ENCODE data around the gene CD72.
A peak's percentile ranks its signal among the peaks of the same experiment; 100 is the strongest.
"Not testable (repeated sequence)": the region's sequence is repeated elsewhere in the genome, so short reads cannot be mapped to it uniquely, and the experiment has no call there.

CD72 gene

DNA sequence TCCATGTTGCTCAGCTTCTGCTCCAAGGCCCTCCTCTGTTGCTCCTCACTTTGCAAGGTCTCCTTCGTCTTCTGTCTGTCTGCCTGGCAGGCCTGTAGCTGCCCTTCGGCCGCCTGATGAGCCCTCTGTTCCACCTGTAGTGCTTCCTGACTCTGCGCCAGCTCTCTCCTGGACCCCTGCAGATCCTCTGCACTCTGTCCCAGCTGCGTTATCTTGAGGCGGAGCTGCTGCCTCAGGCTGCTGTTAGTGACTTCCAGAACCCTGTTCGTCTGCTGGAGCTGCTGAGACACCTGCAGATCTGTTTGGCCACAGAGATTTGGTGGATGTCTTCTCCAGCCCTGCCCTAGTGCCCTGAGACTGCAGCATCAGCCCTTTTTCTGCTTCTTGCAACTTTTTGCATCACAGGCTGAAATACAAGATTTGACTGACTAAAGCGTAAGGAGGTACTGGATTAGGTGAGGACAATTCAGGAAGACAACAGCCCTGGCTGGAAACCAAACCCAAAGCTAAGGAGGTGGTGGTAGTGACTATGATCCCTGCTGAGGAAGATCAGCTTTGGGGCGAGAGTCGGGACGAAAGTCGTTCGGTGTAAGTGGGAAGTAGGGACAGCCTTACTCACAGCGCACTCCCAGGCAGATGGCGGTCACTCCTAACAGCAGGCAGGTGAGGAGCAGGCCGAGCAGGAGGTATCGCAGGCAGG is 2.1 kb downstream of the CD72 start:
- no peak for DNase-seq

DNA sequence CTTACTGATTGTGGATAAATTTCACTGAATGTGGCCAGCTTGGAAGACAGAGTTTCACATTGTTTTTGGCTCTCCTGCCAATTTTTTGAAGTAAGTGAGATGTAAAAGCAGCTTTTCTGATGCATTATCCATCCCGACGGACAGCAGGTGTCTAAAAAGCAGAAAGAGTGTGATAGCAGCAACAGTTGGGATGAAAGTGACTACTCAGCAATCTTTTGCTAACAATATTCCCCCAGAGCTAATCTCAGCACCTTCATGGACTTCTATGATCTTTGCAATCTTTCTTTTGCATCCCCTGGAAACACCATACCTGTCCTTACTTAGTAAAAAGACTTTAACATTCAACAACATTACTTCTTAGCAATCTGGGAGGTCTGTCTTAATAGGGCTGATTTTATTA is 5.4 kb downstream of the CD72 start:
- no peak for DNase-seq

DNA sequence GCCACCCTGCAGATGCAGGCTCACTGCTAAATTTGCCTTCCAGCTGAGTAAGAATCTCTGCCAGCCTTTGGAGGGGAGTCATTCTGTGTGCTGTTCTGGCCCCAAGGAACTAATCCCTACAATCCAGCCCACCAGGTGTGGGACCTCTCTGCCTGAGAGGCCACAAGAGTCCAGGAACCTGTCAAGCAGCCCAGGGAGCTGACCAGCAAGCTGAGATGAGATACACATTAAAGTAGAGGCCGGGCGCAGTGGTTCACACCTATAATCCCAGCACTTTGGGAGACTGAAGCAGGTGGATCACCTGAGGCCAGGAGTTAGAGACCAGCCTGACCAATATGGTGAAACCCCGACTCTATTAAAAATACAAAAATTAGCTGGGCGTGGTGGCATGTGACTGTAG is 6.1 kb downstream of the CD72 start:
- DNase-seq = not testable (repeated sequence)

DNA sequence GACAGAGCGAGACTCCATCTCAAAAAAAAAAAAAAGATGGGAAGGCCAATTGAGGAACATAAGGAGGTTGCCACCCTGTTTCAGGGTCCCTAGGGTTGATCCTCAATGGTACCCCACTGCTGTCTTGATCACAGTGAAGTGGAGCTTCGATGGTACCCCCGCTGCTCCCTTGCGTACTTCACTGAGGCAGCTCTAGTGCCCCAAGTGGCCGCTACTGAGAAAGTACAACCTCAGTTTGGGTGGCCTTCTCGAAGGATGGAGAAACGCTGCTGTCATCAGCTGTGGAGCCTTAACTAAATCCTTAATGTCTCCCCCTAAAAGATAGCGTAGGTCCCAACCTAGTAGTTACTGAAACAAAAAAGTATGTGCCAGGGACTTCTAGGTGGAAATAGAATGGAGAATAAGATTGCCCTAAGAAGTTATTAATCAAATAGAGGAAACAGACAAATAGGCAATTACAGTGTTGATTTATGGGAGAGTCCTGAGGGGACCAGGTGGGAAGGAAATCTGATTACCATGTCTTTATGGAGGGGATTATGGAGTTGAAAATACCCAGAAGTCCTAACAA is 6.9 kb downstream of the CD72 start:
- DNase-seq = no peak

DNA sequence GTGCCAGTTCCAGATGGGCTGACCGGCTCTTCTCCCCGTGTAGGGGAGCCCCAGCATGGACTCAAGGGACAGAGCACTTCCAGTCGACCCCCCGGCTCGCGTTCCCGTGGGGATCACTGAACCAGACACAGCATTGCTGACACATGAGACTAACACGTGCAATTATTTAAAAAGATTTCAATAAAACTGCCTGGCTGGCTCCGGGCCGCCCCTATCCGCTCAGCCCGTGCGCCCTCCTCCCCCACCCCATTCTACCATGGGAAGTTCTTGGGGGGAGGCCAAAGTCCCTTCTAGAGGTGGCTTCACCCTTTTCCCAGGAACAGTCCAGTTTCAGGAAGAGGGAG is 8.4 kb downstream of the CD72 start:
- DNase-seq = no peak

DNA sequence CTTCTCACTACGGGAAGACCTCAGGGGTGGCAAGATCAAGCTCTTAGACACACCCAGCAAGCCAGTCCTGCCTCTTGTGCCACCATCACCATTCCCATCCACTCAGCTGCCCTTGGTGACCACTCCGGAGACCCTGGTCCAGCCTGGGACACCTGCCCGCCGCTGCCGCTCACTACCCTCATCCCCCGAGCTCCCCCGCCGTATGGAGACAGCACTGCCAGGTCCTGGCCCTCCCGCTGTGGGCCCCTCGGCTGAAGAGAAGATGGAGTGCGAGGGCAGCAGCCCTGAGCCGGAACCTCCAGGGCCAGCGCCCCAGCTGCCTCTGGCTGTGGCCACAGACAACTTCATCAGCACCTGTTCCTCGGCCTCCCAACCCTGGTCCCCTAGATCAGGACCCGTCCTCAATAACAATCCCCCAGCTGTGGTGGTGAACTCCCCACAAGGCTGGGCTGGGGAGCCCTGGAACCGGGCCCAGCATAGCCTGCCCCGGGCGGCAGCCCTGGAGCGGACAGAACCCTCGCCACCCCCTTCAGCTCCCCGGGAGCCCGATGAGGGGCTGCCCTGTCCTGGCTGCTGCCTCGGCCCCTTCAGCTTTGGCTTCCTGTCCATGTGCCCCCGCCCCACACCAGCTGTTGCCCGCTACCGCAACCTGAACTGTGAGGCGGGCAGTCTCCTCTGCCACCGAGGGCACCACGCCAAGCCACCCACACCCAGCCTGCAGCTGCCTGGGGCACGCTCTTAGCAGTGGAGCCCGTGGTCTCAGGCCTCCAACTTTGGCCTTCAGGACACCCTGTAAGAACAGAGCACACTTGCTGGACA is 9.0 kb downstream of the CD72 start:
- DNase-seq = peak; percentile 82

DNA sequence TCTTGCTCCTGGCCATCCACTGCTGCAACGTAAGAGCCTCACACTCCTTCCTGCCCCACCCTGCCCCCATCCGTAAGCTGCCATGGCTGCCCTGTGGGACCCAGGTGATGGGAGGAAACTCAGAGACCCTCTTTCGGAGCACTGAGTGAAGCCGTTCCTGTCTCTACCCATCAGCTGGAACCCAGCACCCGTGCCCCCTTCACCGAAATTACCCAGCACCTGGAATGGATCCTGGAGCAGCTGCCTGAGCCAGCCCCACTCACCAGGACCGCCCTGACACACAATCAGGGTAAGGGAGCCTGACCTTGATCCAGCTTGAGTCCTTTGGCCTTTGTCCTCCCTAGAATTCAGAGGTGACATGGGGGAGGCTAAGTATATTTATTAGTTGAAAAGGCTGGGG is 10.0 kb downstream of the CD72 start:
- DNase-seq = no peak

DNA sequence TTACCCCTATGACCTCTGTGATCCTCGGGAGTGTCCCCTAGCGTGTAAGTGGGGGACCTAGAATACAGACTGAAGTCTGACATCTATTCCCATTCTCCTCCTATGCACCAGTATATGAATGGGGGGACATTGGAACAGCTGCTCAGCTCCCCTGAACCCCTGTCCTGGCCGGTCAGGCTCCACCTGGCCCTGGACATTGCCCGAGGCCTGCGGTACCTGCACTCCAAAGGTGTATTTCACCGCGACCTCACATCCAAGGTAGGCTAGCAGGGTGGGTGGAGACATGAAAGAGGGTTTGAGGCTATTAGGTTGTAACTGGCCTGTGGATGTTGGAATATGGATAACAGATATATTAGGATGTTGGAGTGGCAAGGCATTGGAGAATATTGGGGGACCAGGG is 11.5 kb downstream of the CD72 start:
- no peak for DNase-seq

DNA sequence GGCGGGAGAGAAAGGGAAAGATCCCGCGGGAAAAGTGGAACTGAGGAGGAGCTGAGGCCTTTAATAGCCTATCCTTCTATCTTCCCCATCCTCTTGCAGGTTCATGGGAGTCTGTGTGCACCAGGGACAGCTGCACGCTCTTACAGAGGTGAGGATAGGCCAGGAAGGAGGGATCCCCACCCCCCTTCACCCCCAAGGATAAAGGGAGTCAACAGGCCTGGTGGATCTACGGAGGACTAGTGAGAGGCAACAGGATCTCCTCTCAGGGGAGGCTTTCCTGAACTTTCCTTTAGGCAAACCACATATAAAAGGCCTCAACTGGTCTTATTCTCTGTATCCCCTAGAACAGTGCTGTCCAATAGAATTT is 12.1 kb downstream of the CD72 start:
- no peak for DNase-seq

DNA sequence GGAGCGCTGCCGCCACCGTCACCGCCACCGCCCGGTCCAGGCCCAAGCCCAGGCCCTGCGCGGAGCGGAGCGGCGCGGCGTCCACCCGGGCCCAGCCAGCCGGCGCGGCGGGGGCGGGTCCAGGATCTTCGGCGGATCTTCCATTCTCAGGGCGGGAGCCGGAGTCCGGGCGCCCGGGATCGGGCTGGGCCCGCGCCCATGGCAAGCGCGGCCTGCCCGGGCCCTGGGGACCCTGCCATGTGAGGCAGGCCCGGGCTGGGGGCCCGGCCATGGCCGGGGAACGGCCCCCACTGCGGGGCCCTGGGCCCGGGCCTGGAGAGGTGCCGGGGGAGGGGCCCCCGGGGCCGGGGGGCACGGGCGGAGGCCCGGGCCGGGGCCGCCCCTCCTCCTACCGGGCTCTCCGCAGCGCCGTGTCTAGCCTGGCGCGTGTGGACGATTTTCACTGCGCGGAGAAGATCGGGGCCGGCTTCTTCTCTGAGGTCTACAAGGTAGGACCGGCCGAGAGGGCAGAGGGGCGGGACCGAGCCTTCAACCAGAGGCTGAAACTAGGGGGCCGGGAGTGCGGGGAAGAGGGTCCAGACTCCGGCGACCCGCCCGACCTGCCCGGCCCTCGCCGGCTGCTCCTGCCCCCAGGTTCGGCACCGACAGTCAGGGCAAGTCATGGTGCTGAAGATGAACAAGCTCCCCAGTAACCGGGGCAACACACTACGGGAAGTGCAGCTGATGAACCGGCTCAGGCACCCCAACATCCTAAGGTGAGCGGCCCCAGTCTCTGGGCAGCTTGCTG is 12.7 kb downstream of the CD72 start:
- no peak for DNase-seq

DNA sequence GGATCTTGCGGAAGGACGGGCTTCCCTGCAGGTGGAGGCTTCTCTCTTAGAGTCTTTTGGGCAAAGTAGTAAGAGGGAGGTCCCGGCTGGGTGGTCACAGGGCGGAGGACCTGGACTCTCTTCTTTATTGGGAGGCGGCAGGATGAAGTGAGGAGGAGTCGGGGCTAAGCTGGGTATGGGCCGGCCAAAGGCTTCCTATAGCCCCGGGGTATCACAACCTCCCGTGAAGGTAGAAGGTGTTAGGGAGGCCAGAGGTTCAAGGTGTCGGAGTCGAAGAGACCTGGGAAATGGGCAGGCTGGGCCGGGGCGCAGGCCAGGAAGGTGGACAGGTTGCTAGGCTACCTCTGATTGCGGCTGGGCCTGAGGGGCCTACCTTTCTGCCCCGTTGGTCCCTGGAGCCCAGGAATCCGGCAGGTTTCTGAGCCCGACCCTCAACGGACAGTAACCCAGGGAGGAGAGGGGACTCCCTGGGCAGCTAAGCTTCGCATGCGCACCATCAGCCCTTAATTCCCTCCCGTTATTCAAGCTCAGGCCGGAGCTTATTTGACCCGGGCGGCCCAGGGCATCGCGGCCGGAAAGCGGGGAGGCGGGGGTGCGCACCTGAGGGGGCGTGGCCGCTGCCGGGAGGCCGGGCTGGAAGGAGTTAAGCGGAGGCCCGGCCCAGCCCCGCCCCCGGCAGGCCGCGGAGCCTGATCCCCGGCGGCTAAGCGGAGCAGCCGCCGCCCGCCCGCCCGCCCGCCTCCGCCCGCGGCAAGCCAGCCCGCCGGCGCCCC is 13.4 kb downstream of the CD72 start, which contains the start of gene TESK1:
TSS of gene TESK1 (plus strand) at position 685 of the 773 bp plus-strand sequence. CDS start 358 bp downstream, outside the sequence.
- DNase-seq = peak; percentile 75

DNA sequence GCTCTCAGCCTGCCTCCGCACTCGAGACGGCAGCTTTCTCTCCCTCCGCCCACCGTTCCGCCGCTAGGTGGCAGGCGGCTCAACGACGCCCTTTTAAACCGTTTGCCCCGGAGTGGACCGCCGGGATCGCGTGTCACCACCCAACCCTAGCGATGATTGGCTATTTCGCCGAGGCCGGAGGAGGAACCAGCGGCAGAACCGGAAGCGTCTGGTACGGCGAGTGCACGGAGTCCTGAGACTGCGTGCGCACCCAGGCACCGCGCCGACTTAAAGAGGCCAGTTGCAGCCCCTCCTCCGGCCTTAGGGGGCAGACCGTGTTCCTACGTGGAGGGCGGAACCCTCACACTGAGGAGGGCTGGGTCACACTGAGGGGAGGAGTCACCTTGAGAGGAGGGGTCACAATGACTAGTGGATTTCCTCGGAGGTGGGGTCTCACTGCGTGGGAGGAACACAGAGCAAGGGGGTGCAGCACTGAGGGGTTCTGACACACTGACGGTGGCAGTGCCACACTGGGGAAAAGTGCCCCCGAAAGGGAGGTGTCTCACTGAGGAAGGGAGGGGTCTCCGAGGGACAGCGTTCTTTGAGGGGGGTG is 14.1 kb downstream of the CD72 start:
- peak; percentile 100 for DNase-seq

DNA sequence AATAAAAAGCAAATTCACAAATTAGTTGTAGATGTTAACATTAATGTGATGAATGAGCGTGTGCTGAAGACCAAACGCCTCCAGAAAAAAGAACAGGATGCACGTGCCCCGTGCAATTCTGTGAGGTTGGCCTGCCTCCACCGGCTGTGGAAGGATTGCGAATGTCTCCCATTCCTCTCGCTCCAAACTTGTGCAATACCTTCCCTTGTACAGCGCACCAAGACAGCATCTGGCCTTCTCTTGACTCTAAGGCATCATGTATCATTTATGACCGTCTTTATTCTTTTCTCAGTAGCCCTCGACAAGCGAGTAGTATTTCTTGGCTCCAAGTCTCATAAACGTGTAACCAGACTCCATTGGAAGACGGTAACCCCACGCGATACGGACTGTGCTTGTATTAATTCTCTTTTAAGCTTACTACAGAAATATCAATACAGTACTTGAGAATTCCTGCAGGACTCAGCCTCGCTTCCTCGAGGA is 14.7 kb downstream of the CD72 start:
- DNase-seq = peak; percentile 75

DNA sequence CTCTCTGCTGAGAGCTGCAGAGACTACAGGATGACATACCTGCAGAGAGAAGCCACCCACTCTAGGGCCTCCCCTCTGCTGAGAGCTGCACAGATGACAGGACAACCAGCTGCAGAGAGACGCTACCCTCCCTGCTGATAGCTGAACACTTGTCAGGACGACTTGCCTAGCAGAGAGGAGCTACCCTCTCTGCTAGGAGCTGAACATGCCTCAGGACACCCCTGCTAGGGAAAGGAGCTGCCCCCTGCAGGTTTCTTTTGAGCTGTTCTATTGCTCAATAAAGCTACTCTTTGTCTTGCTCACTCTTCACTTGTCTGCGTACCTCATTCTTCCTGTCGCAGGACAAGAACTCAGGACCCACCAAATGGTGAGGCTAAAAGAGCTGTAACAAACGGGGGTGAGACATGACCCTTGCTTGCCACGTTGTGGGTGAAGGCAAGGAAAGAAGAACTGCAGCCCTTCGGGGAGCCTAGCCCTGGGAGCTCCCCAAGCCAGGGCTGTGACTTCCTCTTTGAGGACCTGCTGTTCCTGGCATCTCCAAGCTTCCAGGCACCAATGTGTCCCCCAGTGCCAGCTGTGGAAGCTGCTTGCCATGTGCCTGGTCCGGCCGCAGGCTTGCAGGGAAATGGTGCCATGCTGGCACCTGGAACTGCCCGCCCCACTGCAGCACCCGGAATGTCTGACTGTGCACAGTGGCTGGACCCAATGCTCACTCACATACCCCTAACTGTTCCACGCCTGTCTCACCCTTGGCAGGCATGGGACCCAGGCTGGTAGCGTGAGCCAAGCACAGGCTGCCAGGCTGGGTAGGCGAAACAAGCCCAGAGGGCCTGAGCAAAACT is 18.2 kb downstream of the CD72 start:
- no peak for DNase-seq

DNA sequence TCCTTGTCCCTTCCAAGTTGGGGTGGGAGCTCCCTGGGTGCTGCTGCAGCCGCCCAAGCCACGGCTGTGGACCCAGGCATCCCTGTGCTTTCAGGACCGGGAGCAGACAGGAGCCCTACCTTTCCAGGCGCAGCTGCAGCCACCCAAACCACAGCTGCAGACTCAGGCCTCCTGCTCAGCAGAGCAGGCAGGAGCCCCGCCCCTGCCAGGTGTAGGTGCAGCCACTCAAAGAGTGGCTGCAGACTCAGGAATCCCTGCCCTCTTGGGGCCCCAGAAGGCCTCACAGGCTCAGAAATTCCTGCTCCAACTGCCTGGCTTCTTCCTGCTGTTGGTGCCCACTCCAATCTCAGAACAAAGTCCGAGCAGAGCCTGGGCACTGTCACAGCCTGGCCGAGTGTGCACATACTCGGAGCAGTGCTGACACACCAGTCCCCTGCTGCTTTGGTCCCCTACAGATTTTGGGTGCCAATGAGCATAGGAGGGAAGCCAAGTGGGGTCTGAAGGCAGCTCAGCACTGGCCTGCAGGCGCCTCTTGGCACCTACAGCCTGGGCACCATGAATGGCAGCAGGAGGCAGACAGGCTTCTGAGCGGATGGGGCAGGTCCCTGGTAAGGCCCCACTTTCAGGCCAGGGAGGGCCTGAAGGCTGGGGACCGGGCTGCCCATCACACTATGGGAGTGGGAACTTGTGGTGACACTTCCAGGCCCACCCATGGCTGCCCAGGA is 19.2 kb downstream of the CD72 start:
- no peak for DNase-seq

DNA sequence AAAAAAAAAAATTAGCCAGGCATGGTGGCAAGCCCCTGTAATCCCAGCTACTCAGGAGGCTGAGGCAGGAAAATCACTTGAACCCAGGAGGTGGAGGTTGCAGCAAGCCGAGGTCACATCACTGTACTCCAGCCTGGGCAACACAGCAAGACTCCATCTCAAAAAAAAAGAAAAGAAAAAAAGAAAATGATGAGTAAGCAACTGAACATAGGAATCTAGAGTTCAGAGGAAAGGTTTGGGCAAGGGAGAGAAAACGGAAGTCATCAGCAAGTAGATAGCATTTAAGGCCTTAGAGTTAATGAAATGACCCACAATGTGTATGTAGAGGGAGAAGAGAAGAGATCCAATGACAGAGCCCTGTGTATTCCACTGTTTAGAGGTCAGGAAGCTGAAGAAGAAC is 21.3 kb downstream of the CD72 start:
- not testable (repeated sequence) for DNase-seq

DNA sequence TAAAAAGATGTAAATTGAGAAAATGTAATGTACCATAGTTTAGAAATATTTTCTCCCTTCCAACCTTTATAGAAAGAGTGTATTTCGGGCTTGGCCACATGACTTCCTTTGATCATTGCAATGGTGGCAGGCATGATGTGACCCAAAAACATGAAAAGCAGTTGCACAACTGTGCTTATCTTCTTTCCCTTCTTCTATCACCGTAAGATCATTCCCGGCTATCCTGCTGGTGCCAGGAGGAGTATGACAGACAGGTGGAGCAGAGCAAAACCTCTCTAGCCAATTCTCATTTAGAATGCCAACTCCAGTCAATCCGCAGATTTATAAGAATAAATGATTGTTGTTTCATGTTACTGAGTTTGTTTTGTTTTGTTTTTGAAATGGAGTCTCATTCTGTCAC is 23.7 kb downstream of the CD72 start:
- DNase-seq = no peak

DNA sequence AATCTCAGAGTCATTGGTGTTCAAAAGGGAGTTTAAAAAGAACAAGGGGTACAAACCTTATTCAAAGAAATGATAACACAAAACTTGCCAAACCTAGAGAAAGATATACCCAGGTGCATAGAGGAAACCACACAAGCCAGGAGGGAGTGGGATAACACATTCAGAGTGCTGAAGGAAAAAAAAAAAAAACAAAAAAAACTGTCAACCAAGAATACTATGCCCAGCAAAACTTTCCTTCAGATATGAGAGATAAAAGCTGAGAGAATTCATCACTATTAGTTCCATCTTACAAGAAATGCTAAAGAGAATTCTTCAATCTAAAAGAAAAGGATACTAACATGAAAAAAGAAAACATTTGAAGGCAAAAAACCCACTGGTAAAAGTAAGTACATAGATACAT is 24.6 kb downstream of the CD72 start:
- DNase-seq = no peak

DNA sequence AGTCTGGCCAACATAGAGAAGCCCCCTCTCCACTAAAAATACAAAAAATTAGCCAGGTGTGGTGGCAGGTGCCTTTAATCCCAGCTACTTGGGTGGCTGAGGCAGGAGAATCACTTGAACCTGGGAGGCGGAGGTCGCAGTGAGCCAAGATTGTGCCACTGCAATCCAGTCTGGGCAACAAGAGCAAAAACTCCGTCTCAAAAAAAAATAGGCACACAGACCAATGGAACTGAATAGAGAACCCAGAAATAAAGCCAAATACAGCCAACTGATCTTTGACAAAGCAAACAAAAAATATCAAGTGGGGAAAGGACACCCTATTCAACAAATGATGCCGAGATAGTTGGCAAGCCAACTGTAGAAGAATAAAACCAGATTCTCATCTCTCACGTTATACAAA is 29.7 kb downstream of the CD72 start:
- not testable (repeated sequence) for DNase-seq

DNA sequence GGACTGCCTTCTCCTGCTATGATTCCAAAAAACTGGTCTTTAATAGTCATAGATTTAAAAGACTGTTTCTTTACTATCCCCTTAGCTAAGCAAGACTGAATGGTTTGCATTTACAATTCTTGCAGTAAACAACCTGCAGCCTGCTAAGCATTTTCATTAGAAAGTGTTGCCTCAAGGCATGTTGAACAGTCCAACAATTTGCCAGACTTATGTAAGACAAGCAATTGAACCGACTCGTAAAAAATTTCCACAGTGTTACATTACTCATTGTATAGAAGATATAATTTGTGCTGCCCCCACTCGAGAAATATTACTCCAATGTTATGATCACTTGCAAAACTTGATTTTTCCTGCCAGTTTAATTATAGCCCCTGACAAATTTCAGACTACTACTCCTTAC is 33.5 kb downstream of the CD72 start:
- not testable (repeated sequence) for DNase-seq

Measured in femur (tissue), 1 donor.